ENCODE measurements around the gene RHOT2.

DNA sequence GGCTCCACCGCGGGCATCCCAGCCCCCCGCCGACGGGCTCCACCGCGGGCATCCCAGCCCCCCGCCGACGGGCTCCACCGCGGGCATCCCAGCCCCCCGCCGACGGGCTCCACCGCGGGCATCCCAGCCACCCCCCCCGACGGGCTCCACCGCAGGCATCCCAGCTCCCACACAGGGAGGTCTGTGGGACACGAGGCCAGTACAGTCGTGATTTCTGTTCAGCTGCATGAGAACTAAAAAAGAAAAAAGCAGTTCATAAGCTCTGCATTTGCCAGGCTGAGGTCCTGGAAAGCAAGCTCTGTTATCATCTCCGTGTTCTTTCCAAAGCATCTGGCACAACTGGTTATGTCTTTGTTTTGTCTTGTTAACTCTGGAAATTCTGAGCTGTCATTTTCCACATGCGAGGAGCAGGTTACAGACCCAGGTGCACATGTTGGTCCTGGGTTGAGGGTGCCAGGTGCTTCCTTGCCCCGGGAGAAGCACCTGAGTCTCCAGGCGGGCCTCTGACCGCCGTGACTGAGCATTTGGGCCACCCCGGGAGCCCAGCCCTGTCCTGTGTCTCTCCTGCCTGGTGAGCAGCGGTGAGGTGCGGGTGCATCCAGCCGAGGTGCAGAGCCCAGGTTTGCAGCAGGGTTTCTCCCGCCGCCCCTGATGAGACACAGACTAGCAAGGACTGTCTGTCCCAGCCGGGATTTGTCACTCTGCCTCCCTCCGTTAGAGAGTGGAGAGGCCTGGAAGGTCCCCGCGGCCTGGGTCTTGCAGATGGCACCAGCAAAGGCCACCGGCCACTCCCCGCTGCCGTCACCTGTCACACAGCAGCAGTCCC lies 47.0 kb upstream of the RHOT2 start:
- no peak for TF ChIP-seq MTA2 (IDR thresholded peaks at IDR 0.05; ENCODE audit: low read depth)
- no peak for TF ChIP-seq FOS (IDR thresholded peaks at IDR 0.05; ENCODE audit: borderline replicate concordance, extremely low read depth, insufficient read length)
- no peak for TF ChIP-seq CTCF (IDR thresholded peaks at IDR 0.05 in 2 of 3, conservative IDR thresholded peaks at IDR 0.05 in 1 of 3; ENCODE audit: control insufficient read depth in 2 of 3, extremely low read depth in 1 of 3, insufficient read depth in 1 of 3, low read depth in 3 of 3, low read length in 3 of 3)
- TF ChIP-seq CBX3 (IDR thresholded peaks at IDR 0.05; ENCODE audit: borderline replicate concordance, low read depth): no peak
- no peak for TF ChIP-seq POLR2A (IDR thresholded peaks at IDR 0.05; ENCODE audit: low read depth, low read length)
- no peak for TF ChIP-seq EP300 (IDR thresholded peaks at IDR 0.05; ENCODE audit: borderline replicate concordance in 1 of 2, control insufficient read depth in 1 of 2, low read depth in 2 of 2, low read length in 2 of 2)
- no peak for TF ChIP-seq ZBTB33 (IDR thresholded peaks at IDR 0.05)
- TF ChIP-seq, protein P1, sequence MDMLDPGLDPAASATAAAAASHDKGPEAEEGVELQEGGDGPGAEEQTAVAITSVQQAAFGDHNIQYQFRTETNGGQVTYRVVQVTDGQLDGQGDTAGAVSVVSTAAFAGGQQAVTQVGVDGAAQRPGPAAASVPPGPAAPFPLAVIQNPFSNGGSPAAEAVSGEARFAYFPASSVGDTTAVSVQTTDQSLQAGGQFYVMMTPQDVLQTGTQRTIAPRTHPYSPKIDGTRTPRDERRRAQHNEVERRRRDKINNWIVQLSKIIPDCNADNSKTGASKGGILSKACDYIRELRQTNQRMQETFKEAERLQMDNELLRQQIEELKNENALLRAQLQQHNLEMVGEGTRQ (IDR thresholded peaks at IDR 0.05; ENCODE audit: borderline replicate concordance, low read depth, low read length): no peak
- no peak for TF ChIP-seq PML (IDR thresholded peaks at IDR 0.05; ENCODE audit: low read length)
- no peak for TF ChIP-seq EZH2 (IDR thresholded peaks at IDR 0.05; ENCODE audit: borderline replicate concordance, control insufficient read depth, low read depth, low read length)
- TF ChIP-seq NFIC (IDR thresholded peaks at IDR 0.05; ENCODE audit: low read depth, low read length): no peak
- no peak for TF ChIP-seq STAT3 (IDR thresholded peaks at IDR 0.05; ENCODE audit: low read depth, low read length)
- no peak for TF ChIP-seq SRF (IDR thresholded peaks at IDR 0.05; ENCODE audit: low read depth in 2 of 2, low read length in 2 of 2)

Measured in GM12878 (cell line).